HepG2 (cell line): Measurements from ENCODE around the gene CERS5. TPM values are rescaled to one million over a fixed set of nuclear protein-coding genes. Genes with fewer than 3 reads are reported as not detected.

Experiments
- ATAC-seq: fragments of 200-7000 bp; cut with Tn5 transposase; 3 replicates; pipeline ENCODE4 v1.9.1; 2020; ENCODE audit warnings: mild to moderate bottlenecking, moderate library complexity
- BruUV-seq: library from RNA; stranded (reverse); fragments of 400-500 nt; replicated peaks from 2 replicates; lab custom pipeline; 2021; lab: Mats Ljungman, UMichigan
- CTCF ChIA-PET: fragments of 300-600 bp; formaldehyde crosslinking; extraction: SDS; loops from one replicate; lab custom pipeline; 2021; ENCODE audit warnings: low total read pairs, inconsistent platforms, low intra/inter-chr PET ratio; lab: Yijun Ruan, JAX
- POLR2A ChIA-PET: fragments of 350-600 bp; sonication (Branson Sonifier 250); formaldehyde crosslinking; loops from one replicate; lab custom pipeline; 2020; ENCODE audit warnings: antibody characterized with exemption, inconsistent platforms; lab: Yijun Ruan, JAX
- DNase-seq: peaks from one replicate; pipeline ENCODE4 v3.0.0-alpha.2; 2015; ENCODE audit warnings: low spot score
- FAIRE-seq: peaks from 3 replicates; lab custom pipeline; 2011; peaks lifted over from hg19 to GRCh38; lab: Jason Lieb, UNC
- H2AFZ ChIP-seq: one replicate; pipeline ENCODE4 v1.6.1; 2011; ENCODE audit warnings: low read length, inconsistent platforms
- H3K27ac ChIP-seq: fragments of 300-600 bp; 3 replicates; pipeline ENCODE4 v1.8.0; 2011; ENCODE audit warnings: mixed run types, mild to moderate bottlenecking, mixed read lengths, low read length, inconsistent platforms; ENCODE audit not compliant: insufficient read depth; ENCODE audit errors: extremely low read length
- H3K27me3 ChIP-seq, 2 experiments: fragments of 200-600 bp in 1 of 2; 2 replicates in 1 of 2; 3 replicates in 1 of 2; pipeline versions ENCODE4 v1.6.0 to v1.8.0; 2011; ENCODE audit warnings: low read length in 2 of 2, mild to moderate bottlenecking in 2 of 2, moderate library complexity in 2 of 2, inconsistent platforms in 1 of 2; ENCODE audit not compliant: insufficient read depth in 2 of 2, control insufficient read depth in 1 of 2
- H3K36me3 ChIP-seq, 2 experiments: fragments of 200-600 bp in 1 of 2; replicated peaks in 1 of 2; 2 replicates in 1 of 2; 3 replicates in 1 of 2; pipeline versions ENCODE4 v1.5.1 to v1.8.0; 2011; ENCODE audit warnings: low read length in 2 of 2, inconsistent platforms in 1 of 2; ENCODE audit not compliant: insufficient read depth in 2 of 2, control insufficient read depth in 1 of 2
- H3K4me1 ChIP-seq: 2 replicates; pipeline ENCODE4 v1.5.1; 2012; ENCODE audit warnings: low read length, inconsistent platforms; ENCODE audit not compliant: insufficient read depth
- H3K4me2 ChIP-seq: 2 replicates; pipeline ENCODE4 v1.6.0; 2011; ENCODE audit warnings: low read depth, low read length, inconsistent platforms
- H3K4me3 ChIP-seq, 3 experiments: fragments of 200-600 bp in 1 of 3; sonication (generic), shearing (Covaris generic) in 1 of 3; replicated peaks in 1 of 3; 2 replicates each; pipeline ENCODE4 v1.5.1; 2011 to 2016; ENCODE audit warnings: low read length in 3 of 3, inconsistent platforms in 2 of 3, low read depth in 2 of 3, mild to moderate bottlenecking in 2 of 3, control low read depth in 1 of 3, mixed read lengths in 1 of 3; ENCODE audit not compliant: insufficient read depth in 1 of 3
- H3K79me2 ChIP-seq: one replicate; pipeline ENCODE4 v1.6.1; 2011; ENCODE audit warnings: low read length, inconsistent platforms; ENCODE audit not compliant: insufficient read depth
- H3K9ac ChIP-seq: 2 replicates; pipeline ENCODE4 v1.6.0; 2011; ENCODE audit warnings: mild to moderate bottlenecking, low read depth, low read length, inconsistent platforms; ENCODE audit not compliant: insufficient read depth
- H3K9me3 ChIP-seq: 2 replicates; pipeline ENCODE4 v1.5.1; 2012; ENCODE audit warnings: mild to moderate bottlenecking, low read length
- H4K20me1 ChIP-seq: 2 replicates; pipeline ENCODE4 v1.6.0; 2011; ENCODE audit warnings: inconsistent platforms, mild to moderate bottlenecking, low read length, moderate library complexity; ENCODE audit not compliant: insufficient read depth
- ASH2L ChIP-seq: fragments of 300-600, 200-600 bp; sonication (generic); IDR thresholded peaks from 2 replicates; pipeline ENCODE4 v1.7.0; 2017; ENCODE audit warnings: low read depth, mild to moderate bottlenecking, moderate library complexity, mixed read lengths, low read length; ENCODE audit not compliant: insufficient read length
- CBX1 ChIP-seq: IDR thresholded peaks from one replicate; pipeline ENCODE4 v1.6.1; 2016; ENCODE audit warnings: antibody characterized with exemption, low read depth
- CTCF ChIP-seq: sonication (generic); formaldehyde crosslinking; IDR thresholded peaks from 2 replicates; pipeline ENCODE4 v1.5.0; 2020; ENCODE audit warnings: mild to moderate bottlenecking, missing genetic modification reagents, moderate library complexity
- HOXA3 ChIP-seq: sonication (generic); formaldehyde crosslinking; IDR thresholded peaks from 2 replicates; pipeline ENCODE4 v1.5.0; 2020; ENCODE audit warnings: missing genetic modification reagents
- MAFF ChIP-seq: IDR thresholded peaks from 2 replicates; pipeline ENCODE4 v1.6.1; 2011; ENCODE audit warnings: low read depth, low read length, improper control_type of control experiment
- MAFK ChIP-seq, 2 experiments: IDR thresholded peaks in 1 of 2; conservative IDR thresholded peaks in 1 of 2; 2 replicates each; pipeline ENCODE4 v1.6.1; 2011; ENCODE audit warnings: improper control_type of control experiment in 2 of 2, low read length in 2 of 2
- NCOR1 ChIP-seq: fragments of 200-600 bp; sonication (generic); IDR thresholded peaks from 2 replicates; pipeline ENCODE4 v1.7.0; 2017; ENCODE audit warnings: antibody characterized with exemption, low read length, borderline replicate concordance
- RNF2 ChIP-seq: fragments of 450-650 bp; conservative IDR thresholded peaks from 2 replicates; pipeline ENCODE4 v1.6.1; 2016; ENCODE audit warnings: low read depth
- TEF ChIP-seq: sonication (generic); formaldehyde crosslinking; IDR thresholded peaks from 2 replicates; pipeline ENCODE4 v1.5.0; 2020; ENCODE audit warnings: missing genetic modification reagents
- ZNF333 ChIP-seq: sonication (generic); formaldehyde crosslinking; IDR thresholded peaks from 2 replicates; pipeline ENCODE4 v1.4.0; 2020; ENCODE audit warnings: mild to moderate bottlenecking, missing genetic modification reagents, borderline replicate concordance
- ZNF460 ChIP-seq: sonication (generic); formaldehyde crosslinking; IDR thresholded peaks from 2 replicates; pipeline ENCODE4 v1.5.1; 2020; ENCODE audit warnings: missing genetic modification reagents, mild to moderate bottlenecking, borderline replicate concordance
- ZNF574 ChIP-seq: sonication (generic); formaldehyde crosslinking; IDR thresholded peaks from 2 replicates; pipeline ENCODE4 v1.4.0; 2020; ENCODE audit warnings: missing genetic modification reagents
- WGBS: methylation state at CpG from one replicate; pipeline ENCODE4 v1.1.6; 2017; ENCODE audit warnings: low lambda C conversion rate; 5-methylcytosine and 5-hydroxymethylcytosine counted together
- in situ Hi-C: cut with HindIII; loops from 2 replicates; pipeline ENCODE4 v1.10.0; 2017; ENCODE audit warnings: low pct_unique_long_range_greater_than_20kb; ENCODE audit not compliant: extremely low pct_ligation_motif_present
- intact Hi-C: fragments of 100-400 bp; cut with micrococcal nuclease; formaldehyde crosslinking; loops from one replicate; pipeline ENCODE4 v1.10.0; 2022; ENCODE audit not compliant: unreplicated experiment
- polyA plus RNA-seq, 8 experiments: library from polyadenylated mRNA; depleted of rRNA in 3 of 8; stranded (reverse) in 7 of 8; unstranded in 1 of 8; fragments of >200 nt; fragmentation: Illumina TruSeq in 4 of 8; extraction: Trizol in 4 of 8; gene quantifications; 2 replicates each; pipeline versions ENCODE4 v1.2.1 to v1.2.3, GENCODE V29; 2011 to 2016; ENCODE audit warnings: low read depth in 4 of 8, missing spikeins in 1 of 8, mixed read lengths in 1 of 8; ENCODE audit not compliant: insufficient read depth in 1 of 8
- total RNA-seq, 5 experiments: library from RNA; depleted of rRNA; stranded (reverse); fragments of >200 nt; fragmentation: Illumina TruSeq; extraction: Trizol; gene quantifications; 2 replicates each; pipeline ENCODE4 v1.2.3, GENCODE V29; 2016; ENCODE audit warnings: low read depth in 1 of 5

Gene CERS5
- total and polyA plus RNA-seq, 2 of the 13 experiments (the other 11 are each of a cell fraction or from before 2014, with no cell fraction given): 22.3 to 48.8 TPM

GRCh38 chr12:50087151-50087550 lies 80.0 kb downstream of the CERS5 start:
- ATAC-seq: no peak
- no peak for FAIRE-seq
- no peak for DNase-seq
- BruUV-seq: no TSS peak
- H3K79me2 ChIP-seq: peaks cover 17% of the 10 kb centered on the region
- in situ Hi-C loops: no loop called here
- no peaks in the 10 kb centered on the region for H3K27me3 ChIP-seq
- H3K4me2 ChIP-seq: 0 out of 2 replicates have a peak overlapping the region, but pooled peaks have one; percentile 2
- H3K9me3 ChIP-seq: no peaks in the 10 kb centered on the region
- CTCF ChIA-PET: no interaction called here
- TF ChIP-seq MAFK (conservative IDR thresholded peaks at IDR 0.05 in 1 of 2, IDR thresholded peaks at IDR 0.05 in 1 of 2; ENCODE audit: low read length in 2 of 2) (peak; percentile 25 to 81; a peak in 2 of 4 replicates), HOXA3 (CRISPR knock-in tag) (no peak), MAFF (peak; percentile 56; the same call in 1 of the 2 replicates), TEF (CRISPR knock-in tag) (no peak)
- intact Hi-C loops: no loop called here
- 82% methylated on average over 9 of the region's 9 CpGs for WGBS
- H3K9ac ChIP-seq: no peak overlapping the region; the same call in 1 of the 2 replicates
- H3K36me3 ChIP-seq: peaks cover 13 to 43% of the 10 kb centered on the region in 2 experiments
- H2AFZ ChIP-seq: no peak overlapping the region
- peaks cover 4% of the 10 kb centered on the region; the same call in 1 of the 2 replicates for H4K20me1 ChIP-seq
- POLR2A ChIA-PET: interaction anchor here (0.7 to 7.4 kb wide), 5 partner anchors 10 to 80 kb away, joined by 3 to 265 read pairs (median 9); partner anchors contain the start of genes CERS5, COX14 and GPD1
- H3K4me3 ChIP-seq: no peak overlapping the region
- H3K4me1 ChIP-seq: peaks cover 61% of the 10 kb centered on the region
- H3K27ac ChIP-seq: peak overlapping the region; percentile 43

GRCh38 chr12:50086148-50086547 lies 81.0 kb downstream of the CERS5 start:
- H4K20me1 ChIP-seq: peaks cover 4% of the 10 kb centered on the region; the same call in 1 of the 2 replicates
- in situ Hi-C loops (no loop called here), intact Hi-C loops (no loop called here)
- peak overlapping the region; percentile 74 for H3K9ac ChIP-seq
- FAIRE-seq: no peak
- ChIA-PET POLR2A (interaction anchor here (1.6 to 7.4 kb wide), 4 partner anchors 8 to 30 kb away, joined by 5 to 265 read pairs (median 18); partner anchors contain the start of genes COX14 and GPD1), CTCF (no interaction called here)
- H3K4me3 ChIP-seq: peak overlapping the region; percentile 58 to 77 (median 73)
- WGBS: 79% methylated on average over 3 of the region's 5 CpGs
- H3K27me3 ChIP-seq: no peaks in the 10 kb centered on the region
- H3K36me3 ChIP-seq: peaks cover 11 to 36% of the 10 kb centered on the region in 2 experiments
- H3K27ac ChIP-seq: peak overlapping the region; percentile 88
- peaks cover 71% of the 10 kb centered on the region for H3K4me1 ChIP-seq
- BruUV-seq: no TSS peak
- H3K4me2 ChIP-seq: peak overlapping the region; percentile 89
- H3K9me3 ChIP-seq: no peaks in the 10 kb centered on the region
- ATAC-seq: no peak
- DNase-seq: no peak
- peaks cover 17% of the 10 kb centered on the region for H3K79me2 ChIP-seq
- TF ChIP-seq CBX1: no peak
- TF ChIP-seq ZNF333 (CRISPR knock-in tag): no peak
- no peak for TF ChIP-seq RNF2
- 0 out of 2 replicates have a peak, but pooled peaks have one; percentile 23 for TF ChIP-seq ZNF574 (CRISPR knock-in tag)
- 0 out of 2 replicates have a peak, but pooled peaks have one; percentile 9 for TF ChIP-seq CTCF (CRISPR knock-in tag)
- no peak for TF ChIP-seq ASH2L
- TF ChIP-seq NCOR1: no peak
- no peak for TF ChIP-seq ZNF460
- peak; percentile 16 to 32; a peak in 2 of 4 replicates for TF ChIP-seq MAFK (conservative IDR thresholded peaks at IDR 0.05 in 1 of 2, IDR thresholded peaks at IDR 0.05 in 1 of 2; ENCODE audit: low read length in 2 of 2)
- no peak overlapping the region for H2AFZ ChIP-seq
